Measurements from ENCODE around the gene IGF1R. TPM values are rescaled to one million over a fixed set of nuclear protein-coding genes. Genes with fewer than 3 reads are reported as not detected.
"Not testable (repeated sequence)": the region's sequence is repeated elsewhere in the genome, so short reads cannot be mapped to it uniquely, and the experiment has no call there.

Gene IGF1R
- polyA plus RNA-seq, 4 donors: 25.1 to 53.9 (median 48.3) TPM

GRCh38 chr15:99004998-99005974 lies 356.9 kb downstream of the IGF1R start:
- DNase-seq (ENCODE audit: low read depth in 4 of 4, low spot score in 3 of 4): not testable (repeated sequence)

- DNase-seq (ENCODE audit: low read depth in 4 of 4, low spot score in 3 of 4): no peak
These were observed 357.8 kb downstream of the IGF1R start for GRCh38 chr15:99006146-99006545.

- no peak for DNase-seq (ENCODE audit: low read depth in 4 of 4, low spot score in 3 of 4)
These were observed 358.7 kb downstream of the IGF1R start for GRCh38 chr15:99006904-99007495.

- no peak for DNase-seq (ENCODE audit: low read depth in 4 of 4, low spot score in 3 of 4)
These were observed 361.5 kb downstream of the IGF1R start for GRCh38 chr15:99009741-99010330.

GRCh38 chr15:99010768-99011167 lies 362.4 kb downstream of the IGF1R start:
- DNase-seq (ENCODE audit: low read depth in 4 of 4, low spot score in 3 of 4): no peak

Measured in left renal pelvis (tissue), 4 donors.